GM12864 (cell line): ENCODE results near the gene CNTN1.

ENCODE experiments used
- DNase-seq: peaks from one replicate; pipeline ENCODE4 v3.0.0-alpha.2; 2011; ENCODE audit warnings: low read depth
- H3K4me3 ChIP-seq: 2 replicates; pipeline ENCODE4 v1.5.1; 2011; ENCODE audit warnings: mild to moderate bottlenecking, low read depth, low read length, control low read depth
- TF ChIP-seq, protein P1 (sequence below): IDR thresholded peaks from 2 replicates; pipeline ENCODE4 v1.5.1; 2011; ENCODE audit warnings: low read depth, mild to moderate bottlenecking, moderate library complexity, low read length, control low read depth, inconsistent platforms; ENCODE audit errors: missing control alignments

Gene CNTN1

DNA sequence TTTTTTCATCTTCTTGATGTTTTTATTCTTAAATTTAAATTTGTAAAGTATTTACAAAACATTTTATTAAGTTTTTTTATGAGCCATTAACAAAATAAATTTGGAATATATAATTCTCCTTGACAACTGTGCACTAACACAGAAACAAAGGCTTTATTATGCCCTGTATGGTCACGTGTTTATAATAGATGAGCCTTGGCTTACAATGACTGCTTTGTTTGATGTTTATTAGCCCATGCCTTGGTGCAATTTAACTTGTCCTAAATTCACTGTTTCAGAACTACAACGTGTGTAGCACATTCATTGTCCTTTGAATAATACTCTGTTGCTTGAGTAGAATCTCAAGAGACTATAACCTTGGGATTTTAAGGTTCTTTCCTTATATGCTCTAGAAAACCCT is 59.8 kb downstream of the CNTN1 start:
- no peak overlapping the region for H3K4me3 ChIP-seq
- no peak for DNase-seq
- TF ChIP-seq, protein P1, sequence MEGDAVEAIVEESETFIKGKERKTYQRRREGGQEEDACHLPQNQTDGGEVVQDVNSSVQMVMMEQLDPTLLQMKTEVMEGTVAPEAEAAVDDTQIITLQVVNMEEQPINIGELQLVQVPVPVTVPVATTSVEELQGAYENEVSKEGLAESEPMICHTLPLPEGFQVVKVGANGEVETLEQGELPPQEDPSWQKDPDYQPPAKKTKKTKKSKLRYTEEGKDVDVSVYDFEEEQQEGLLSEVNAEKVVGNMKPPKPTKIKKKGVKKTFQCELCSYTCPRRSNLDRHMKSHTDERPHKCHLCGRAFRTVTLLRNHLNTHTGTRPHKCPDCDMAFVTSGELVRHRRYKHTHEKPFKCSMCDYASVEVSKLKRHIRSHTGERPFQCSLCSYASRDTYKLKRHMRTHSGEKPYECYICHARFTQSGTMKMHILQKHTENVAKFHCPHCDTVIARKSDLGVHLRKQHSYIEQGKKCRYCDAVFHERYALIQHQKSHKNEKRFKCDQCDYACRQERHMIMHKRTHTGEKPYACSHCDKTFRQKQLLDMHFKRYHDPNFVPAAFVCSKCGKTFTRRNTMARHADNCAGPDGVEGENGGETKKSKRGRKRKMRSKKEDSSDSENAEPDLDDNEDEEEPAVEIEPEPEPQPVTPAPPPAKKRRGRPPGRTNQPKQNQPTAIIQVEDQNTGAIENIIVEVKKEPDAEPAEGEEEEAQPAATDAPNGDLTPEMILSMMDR = no peak

GRCh38 chr12:40760821-40761220 is 68.6 kb downstream of the CNTN1 start:
- no peak for DNase-seq
- TF ChIP-seq, protein P1 = no peak

DNA sequence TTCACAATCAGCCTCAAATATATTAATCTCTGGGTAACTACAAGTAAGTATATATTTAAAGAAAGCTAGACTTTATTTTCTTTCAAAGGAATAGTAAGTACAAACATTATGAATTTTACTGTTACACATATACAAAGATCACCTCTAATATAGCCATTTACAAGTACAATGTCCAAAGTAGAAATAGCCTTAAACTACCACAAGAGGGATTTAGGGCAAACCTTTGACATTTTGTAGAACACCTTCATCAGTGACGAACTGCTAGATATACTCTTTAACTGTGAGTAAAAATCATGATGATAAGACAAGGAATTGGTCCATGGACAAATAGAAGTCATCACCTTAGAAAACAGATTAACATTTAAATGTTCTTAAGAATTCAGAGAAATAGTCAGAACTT is 69.8 kb downstream of the CNTN1 start:
- no peak for DNase-seq
- H3K4me3 ChIP-seq = no peak overlapping the region

More at GRCh38 chr12:40760821-40761220, 68.6 kb downstream of the CNTN1 start:
- no peak overlapping the region for H3K4me3 ChIP-seq

DNA sequence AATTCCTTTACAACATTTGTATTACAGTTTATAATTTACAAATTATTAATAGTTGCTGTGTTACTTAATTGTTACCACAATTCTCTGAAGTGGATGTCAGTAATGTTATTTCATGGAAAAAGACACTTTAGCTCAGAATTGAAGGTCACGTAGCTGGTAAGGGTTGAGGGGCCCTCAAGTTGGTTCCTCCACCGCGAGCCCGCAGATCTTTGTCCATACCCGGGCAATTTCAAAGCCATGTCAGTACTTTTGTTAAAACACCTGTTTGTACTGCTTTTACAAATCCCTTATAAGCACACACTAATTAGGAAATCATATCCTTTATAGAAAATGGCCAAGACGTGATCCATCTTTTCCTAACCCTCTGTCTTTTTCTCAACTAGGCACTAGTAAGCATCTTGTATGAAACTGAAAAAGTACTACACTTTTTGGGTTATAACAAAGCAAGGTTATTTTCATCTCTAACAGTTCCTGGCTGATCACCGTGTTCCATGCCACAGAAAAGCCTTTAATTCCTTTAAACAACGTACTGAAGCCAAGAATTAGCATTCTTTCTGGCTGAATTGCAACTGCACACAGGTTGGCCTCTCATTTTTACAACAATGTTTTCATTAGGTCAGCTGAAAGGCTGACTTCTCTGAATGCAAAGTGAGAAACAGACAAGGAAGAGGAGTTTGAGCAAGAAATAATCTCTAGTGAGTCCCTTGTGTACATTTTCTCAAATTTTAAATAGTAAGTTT is 76.1 kb downstream of the CNTN1 start:
- H3K4me3 ChIP-seq = no peak overlapping the region
- TF ChIP-seq, protein P1 = no peak
- DNase-seq = no peak

More for the DNA sequence above, 69.8 kb downstream of the CNTN1 start:
- TF ChIP-seq, protein P1 = no peak

- no peak overlapping the region for H3K4me3 ChIP-seq
- no peak for DNase-seq
- TF ChIP-seq, protein P1 = no peak
Observed at GRCh38 chr12:40769846-40770245, 77.6 kb downstream of the CNTN1 start.

GRCh38 chr12:40770781-40771180 is 78.5 kb downstream of the CNTN1 start:
- TF ChIP-seq, protein P1 = no peak
- DNase-seq = no peak
- H3K4me3 ChIP-seq = no peak overlapping the region

DNA sequence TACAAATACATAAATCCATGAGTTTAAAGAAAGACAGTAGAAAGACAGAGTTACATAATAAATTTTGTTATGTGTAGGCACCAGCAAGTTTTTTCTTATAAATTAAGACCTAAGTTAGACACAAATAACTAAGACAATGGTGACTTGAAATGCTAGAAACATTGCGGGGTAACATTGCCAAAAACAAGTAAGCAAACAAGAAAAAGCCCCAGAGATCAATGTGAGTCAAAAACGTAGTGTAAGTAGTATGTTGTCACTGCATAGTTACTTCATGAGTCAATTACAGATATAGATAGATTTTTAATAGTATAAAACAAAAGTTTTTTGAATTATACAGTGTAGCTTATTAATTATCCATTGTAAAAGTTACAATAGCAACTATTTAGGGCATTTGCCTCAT is 83.4 kb downstream of the CNTN1 start:
- TF ChIP-seq, protein P1 = no peak
- no peak for DNase-seq
- no peak overlapping the region for H3K4me3 ChIP-seq
